ENCODE data around the gene SLC38A10. TPM values are rescaled to one million over a fixed set of nuclear protein-coding genes. Genes with fewer than 3 reads are reported as not detected.

SLC38A10 gene
- total RNA-seq, 1 donor from 2014 or later: 116 TPM

DNA sequence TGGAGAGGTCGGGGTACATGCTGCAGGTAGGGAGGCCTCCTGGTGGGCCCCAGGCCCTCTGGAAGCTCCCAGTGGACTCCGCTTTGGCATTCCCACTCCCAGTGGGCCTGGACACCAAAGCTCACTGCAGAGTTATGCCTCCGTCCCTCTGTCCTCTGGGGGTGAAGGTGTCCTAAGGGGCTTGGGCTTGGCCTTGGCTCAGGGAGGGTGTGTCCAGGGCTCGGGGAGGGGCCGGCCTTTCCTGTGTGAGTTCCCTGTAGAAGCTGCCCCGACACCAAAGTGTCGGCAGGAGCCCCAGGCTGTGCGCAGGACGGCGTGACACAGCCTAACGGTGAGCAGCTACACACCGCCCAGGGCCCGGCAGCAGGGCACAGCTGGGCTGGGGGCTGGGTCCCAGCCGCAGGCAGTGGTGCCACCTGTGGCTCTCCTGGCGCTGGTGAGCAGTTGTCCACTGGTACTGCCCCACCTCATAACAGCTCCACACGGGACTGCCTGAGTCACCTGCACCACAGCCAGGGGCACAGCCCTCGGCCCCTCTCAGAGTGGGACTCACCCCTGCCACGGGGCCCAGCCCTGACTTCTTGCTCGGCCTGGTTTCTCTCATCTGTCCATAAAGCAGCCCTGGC lies 62.4 kb downstream of the SLC38A10 start:
- TF ChIP-seq, protein P1, sequence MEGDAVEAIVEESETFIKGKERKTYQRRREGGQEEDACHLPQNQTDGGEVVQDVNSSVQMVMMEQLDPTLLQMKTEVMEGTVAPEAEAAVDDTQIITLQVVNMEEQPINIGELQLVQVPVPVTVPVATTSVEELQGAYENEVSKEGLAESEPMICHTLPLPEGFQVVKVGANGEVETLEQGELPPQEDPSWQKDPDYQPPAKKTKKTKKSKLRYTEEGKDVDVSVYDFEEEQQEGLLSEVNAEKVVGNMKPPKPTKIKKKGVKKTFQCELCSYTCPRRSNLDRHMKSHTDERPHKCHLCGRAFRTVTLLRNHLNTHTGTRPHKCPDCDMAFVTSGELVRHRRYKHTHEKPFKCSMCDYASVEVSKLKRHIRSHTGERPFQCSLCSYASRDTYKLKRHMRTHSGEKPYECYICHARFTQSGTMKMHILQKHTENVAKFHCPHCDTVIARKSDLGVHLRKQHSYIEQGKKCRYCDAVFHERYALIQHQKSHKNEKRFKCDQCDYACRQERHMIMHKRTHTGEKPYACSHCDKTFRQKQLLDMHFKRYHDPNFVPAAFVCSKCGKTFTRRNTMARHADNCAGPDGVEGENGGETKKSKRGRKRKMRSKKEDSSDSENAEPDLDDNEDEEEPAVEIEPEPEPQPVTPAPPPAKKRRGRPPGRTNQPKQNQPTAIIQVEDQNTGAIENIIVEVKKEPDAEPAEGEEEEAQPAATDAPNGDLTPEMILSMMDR (IDR thresholded peaks at IDR 0.05): no peak
- peaks cover 17% of the 10 kb centered on the region for H3K36me3 Mint-ChIP-seq (ENCODE audit: low read depth)
- H3K27ac Mint-ChIP-seq (ENCODE audit: unreplicated experiment): no peak overlapping the region
- H3K4me3 Mint-ChIP-seq (ENCODE audit: unreplicated experiment): no peak overlapping the region
- H3K27me3 Mint-ChIP-seq (ENCODE audit: low read depth): no peaks in the 10 kb centered on the region
- H3K9me3 Mint-ChIP-seq (ENCODE audit: low read depth): no peaks in the 10 kb centered on the region
- no peak for DNase-seq (ENCODE audit: low spot score)
- H3K4me1 Mint-ChIP-seq (ENCODE audit: low read depth): peaks cover 7% of the 10 kb centered on the region

DNA sequence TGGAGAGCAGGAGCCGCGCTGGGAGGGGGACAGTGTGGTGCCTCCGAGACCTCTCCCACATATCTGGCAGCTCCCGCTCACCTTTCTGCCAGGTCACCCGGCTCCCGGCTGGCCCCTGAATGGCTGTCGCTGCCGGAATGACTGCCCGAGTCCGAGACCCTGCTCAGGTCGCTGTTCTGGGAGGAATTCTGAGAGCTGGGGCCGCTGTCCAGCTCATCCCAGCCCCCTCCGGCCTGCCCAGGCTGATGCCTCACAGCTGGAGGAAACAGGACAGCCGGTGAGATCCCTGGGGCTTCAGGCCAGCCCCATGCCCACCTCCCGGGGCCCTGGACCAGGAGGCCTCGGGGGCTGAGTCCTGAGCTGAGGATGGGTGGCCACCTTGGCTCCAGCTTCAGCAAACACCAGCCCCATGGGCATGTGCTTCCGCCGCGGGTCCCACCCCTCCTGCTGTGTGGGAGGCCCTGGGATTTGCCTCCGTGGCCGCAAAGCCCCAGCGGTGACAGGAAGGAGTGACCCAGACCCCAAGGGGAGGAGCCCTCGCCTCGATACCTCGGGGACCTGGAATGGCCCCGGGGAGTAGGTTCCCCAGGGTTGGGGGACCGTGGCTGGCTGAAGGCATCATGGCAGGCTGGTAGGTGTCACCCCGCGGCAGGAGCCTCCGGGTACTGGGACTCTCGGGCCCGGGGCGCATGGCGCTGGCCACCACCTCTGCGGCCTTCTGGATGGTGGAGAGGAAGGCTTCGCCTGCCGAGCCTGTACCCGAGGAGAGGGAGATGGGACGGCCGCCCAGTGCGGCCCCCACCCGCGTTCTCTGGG lies 63.1 kb downstream of the SLC38A10 start:
- TF ChIP-seq, protein P1 (IDR thresholded peaks at IDR 0.05): no peak
- H3K27ac Mint-ChIP-seq (ENCODE audit: unreplicated experiment): no peak overlapping the region
- H3K4me3 Mint-ChIP-seq (ENCODE audit: unreplicated experiment): no peak overlapping the region
- H3K4me1 Mint-ChIP-seq (ENCODE audit: low read depth): no peaks in the 10 kb centered on the region
- no peak for DNase-seq (ENCODE audit: low spot score)
- peaks cover 19% of the 10 kb centered on the region for H3K36me3 Mint-ChIP-seq (ENCODE audit: low read depth)
- no peaks in the 10 kb centered on the region for H3K27me3 Mint-ChIP-seq (ENCODE audit: low read depth)
- no peaks in the 10 kb centered on the region for H3K9me3 Mint-ChIP-seq (ENCODE audit: low read depth)

DNA sequence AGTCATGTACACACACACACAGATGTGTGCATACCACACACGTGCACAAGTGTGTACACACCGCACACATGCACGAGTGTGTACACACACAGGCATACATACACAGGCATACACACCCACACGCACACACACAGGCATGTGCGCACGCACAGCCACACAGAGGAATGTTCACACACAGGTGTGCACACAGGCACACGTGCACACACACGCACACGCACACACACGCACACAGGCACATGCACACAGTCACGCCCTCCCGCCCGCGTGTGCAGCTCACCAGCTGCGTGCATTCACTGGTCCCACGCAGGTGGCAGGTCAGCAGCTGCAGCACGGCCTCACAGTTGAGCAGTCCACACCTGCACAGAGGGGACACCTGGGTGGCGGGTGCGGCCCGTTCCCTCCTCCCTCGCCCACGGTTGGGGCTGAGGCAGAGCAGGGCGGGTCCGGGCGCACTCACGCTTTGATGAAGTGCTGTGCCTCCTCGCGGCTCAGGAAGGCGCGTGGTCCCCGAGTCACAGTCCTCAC lies 63.9 kb downstream of the SLC38A10 start:
- Mint-ChIP-seq H3K9me3 (ENCODE audit: low read depth) (no peaks in the 10 kb centered on the region), H3K4me3 (ENCODE audit: unreplicated experiment) (no peak overlapping the region), H3K36me3 (ENCODE audit: low read depth) (peaks cover 19% of the 10 kb centered on the region), H3K27me3 (ENCODE audit: low read depth) (no peaks in the 10 kb centered on the region), H3K27ac (ENCODE audit: unreplicated experiment) (no peak overlapping the region), H3K4me1 (ENCODE audit: low read depth) (no peaks in the 10 kb centered on the region)
- no peak for DNase-seq (ENCODE audit: low spot score)
- TF ChIP-seq, protein P1 (IDR thresholded peaks at IDR 0.05): no peak

DNA sequence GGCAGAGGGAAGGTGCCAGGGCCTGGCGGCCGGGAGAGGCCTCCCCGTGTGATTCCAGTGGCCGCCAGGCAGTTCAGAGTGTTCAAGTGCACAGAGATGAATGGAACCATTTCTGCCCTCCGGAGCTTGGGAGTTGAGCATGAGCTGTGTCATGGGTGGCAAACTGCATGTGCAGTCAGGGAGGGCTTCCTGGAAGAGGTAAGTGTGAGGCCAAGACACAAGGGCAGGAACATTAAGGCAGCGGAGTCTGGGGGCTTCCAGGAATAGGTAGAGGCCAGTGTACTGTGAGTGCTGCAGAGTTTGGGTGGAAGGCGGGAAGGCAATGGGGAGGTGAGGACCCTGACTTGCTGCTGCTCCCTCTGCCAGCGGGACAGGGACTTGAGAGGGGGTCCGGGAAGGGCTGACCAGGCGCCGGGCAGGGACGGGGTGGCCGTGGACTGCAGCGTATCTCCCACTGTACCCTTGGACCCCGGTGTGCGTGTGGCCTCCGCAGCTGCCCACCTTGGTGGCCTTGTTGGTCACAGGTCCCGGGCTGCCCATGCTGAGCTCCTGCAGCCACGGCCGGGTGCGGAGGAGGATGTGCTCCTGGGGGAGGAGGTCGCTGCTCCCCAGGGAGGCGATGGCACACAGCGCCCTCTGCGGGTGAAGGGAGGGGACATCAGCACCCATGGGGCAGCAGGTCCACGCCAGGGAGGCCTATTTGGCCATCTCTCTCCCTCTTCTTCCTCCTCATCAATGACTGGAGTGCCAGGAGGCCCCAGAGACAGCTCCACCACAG lies 64.9 kb downstream of the SLC38A10 start:
- Mint-ChIP-seq H3K27ac (ENCODE audit: unreplicated experiment) (no peak overlapping the region), H3K4me1 (ENCODE audit: low read depth) (no peaks in the 10 kb centered on the region), H3K36me3 (ENCODE audit: low read depth) (peaks cover 19% of the 10 kb centered on the region), H3K27me3 (ENCODE audit: low read depth) (no peaks in the 10 kb centered on the region), H3K4me3 (ENCODE audit: unreplicated experiment) (no peak overlapping the region), H3K9me3 (ENCODE audit: low read depth) (no peaks in the 10 kb centered on the region)
- DNase-seq (ENCODE audit: low spot score): no peak
- TF ChIP-seq, protein P1 (IDR thresholded peaks at IDR 0.05): peak; percentile 68

DNA sequence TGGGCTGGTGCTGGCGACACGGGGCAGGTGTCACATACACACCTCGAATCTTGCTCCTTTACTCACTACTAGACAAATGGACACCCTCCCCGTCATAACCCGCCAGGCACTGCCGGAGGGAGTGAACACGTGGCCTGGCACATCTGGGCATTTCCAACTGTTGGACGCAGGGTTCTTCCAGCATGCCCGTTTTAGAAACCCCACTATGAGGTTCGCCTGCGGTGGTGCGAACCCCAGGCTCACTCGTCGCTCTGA lies 65.5 kb downstream of the SLC38A10 start:
- TF ChIP-seq, protein P1 (IDR thresholded peaks at IDR 0.05): no peak
- Mint-ChIP-seq H3K36me3 (ENCODE audit: low read depth) (peaks cover 19% of the 10 kb centered on the region), H3K4me3 (ENCODE audit: unreplicated experiment) (no peak overlapping the region), H3K27me3 (ENCODE audit: low read depth) (no peaks in the 10 kb centered on the region), H3K27ac (ENCODE audit: unreplicated experiment) (no peak overlapping the region), H3K9me3 (ENCODE audit: low read depth) (no peaks in the 10 kb centered on the region), H3K4me1 (ENCODE audit: low read depth) (no peaks in the 10 kb centered on the region)
- no peak for DNase-seq (ENCODE audit: low spot score)
